GM18498 (cell line): ENCODE results near the gene ZNF823.
"Not testable (repeated sequence)": the region's sequence is repeated elsewhere in the genome, so short reads cannot be mapped to it uniquely, and the experiment has no call there.

ENCODE experiments used
- ATAC-seq: cut with Tn5 transposase; IDR thresholded peaks from one replicate; pipeline ENCODE4 v1.9.1; 2021; ENCODE audit warnings: mild to moderate bottlenecking, moderate library complexity; ENCODE audit not compliant: unreplicated experiment

The ZNF823 gene

DNA sequence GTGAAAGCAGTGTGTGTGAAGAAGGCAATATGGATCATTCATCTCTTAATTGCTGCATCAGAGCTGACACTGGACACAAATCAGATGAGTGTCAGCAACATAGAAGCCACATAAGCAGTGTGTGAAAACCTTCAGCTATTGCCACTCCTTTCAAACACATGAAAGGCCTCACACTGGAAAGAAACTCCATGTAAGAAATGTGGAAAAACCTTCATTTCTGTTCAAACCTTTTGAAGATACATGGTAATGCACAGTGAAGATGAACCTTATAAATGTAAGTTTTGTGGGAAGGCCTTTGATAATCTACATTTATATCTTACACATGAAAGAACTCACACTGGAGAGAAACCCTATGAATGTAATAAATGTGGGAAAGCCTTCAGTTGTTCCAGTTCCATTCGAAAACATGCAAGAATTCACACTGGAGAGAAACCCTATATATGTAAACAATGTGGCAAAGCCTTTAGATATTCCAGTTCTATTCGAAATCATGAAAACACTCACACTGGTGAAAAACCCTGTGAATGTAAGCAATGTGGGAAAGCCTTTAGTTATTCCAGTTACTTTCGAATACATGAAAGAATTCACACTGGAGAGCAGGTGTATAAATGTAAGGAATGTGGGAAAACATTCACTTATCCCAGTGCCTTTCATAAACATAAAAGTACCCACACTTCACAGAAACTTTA is 53.6 kb downstream of the ZNF823 start:
- no peak for ATAC-seq

DNA sequence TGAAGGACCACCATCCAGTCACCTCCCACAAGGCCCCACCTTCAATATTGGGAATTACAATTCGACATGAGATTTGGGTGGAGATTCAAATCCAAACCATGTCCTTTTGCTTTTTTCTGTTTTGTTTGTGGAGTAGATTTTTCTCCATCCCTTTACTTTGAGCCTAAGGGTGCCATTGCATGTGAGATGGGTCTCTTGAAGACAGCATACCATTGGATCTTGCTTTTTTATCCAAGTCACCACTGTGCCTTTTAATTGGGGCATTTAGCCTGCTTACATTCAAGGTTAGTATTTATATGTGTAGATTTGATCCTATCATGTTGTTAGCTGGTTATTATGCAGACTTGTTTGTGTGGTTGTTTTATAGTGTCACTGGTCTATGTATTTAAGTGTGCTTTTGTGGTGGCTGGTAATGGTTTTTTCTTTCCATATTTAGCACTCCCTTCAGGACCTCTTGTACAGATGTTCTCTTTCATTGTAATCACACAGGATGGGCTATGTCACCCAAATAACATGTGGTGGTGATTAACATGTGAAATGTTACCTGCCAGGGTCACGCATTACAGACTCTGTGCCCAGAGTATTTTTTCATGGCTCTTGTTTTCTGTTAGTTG is 58.0 kb downstream of the ZNF823 start:
- ATAC-seq, result no peak

DNA sequence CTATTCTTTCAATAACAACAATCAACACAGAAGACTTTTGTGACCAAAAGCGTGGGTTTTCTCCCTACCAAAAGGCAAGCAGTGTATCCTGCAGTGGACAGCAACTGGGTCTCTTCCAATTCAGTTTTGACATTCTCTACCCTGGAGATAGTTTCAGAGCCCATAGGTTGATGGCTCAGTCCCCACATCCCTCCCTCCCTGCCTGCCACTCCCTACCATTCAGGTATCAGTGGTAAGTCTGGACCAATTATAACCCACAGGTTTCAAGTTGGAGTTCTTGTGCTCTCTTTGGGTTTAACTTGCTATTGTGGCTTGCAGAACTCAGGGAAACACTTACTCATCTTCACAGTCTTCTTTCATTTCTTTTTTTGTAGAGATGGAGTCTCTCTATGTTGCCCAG is 60.2 kb downstream of the ZNF823 start:
- no peak for ATAC-seq

DNA sequence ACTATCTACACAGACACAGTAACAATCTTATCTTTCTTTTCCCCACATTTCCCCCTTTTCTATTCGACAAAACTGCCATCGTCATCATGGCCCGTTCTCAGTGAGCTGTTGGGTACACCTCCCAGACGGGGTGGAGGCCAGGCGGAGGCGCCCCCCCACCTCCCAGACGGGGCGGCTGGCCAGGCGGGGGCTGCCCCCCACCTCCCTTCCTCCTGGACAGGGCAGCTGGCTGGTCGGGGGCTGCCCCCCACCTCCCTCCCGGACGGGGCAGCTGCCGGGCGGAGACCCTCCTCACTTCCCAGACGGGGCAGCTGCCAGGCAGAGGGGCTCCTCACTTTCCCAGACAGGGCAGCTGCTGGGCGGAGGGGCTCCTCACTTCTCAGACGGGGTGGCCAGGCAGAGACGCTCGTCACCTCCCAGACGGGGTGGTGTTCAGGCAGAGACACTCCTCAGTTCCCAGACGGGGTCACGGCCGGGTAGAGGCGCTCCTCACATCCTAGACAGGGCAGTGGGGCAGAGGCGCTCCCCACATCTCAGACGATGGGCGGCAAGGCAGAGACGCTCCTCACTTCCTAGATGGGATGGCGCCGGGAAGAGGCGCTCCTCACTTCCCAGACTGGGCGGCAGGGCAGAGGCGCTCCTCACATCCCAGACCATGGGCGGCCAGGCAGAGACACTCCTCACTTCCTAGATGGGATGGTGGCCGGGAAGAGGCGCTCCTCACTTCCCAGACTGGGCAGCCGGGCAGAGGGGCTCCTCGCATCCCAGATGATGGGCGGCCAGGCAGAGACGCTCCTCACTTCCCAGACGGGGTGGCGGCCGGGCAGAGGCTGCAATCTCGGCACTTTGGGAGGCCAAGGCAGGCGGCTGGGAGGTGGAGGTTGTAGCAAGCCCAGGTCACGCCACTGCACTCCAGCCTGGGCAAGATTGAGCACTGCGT is 61.8 kb downstream of the ZNF823 start:
- not testable (repeated sequence) for ATAC-seq

DNA sequence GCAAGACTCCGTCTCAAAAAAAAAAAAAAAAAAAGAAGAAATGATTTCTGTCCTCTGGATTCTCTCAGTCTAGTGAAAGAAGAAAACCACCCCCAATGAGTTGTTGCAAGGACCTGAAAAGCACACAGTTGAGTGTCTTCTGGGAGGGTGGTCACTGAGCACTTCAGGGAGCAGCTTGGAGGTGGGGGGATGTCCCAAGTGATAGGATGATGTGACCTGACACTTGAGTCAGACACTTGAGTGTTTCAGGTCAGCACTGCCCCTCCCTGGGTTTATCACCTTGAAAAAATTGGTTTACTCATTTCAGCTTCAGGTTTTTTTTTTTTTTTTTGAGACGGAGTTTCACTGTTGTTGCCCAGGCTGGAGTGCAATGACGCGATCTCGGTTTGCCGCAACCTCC is 63.2 kb downstream of the ZNF823 start:
- no peak for ATAC-seq

DNA sequence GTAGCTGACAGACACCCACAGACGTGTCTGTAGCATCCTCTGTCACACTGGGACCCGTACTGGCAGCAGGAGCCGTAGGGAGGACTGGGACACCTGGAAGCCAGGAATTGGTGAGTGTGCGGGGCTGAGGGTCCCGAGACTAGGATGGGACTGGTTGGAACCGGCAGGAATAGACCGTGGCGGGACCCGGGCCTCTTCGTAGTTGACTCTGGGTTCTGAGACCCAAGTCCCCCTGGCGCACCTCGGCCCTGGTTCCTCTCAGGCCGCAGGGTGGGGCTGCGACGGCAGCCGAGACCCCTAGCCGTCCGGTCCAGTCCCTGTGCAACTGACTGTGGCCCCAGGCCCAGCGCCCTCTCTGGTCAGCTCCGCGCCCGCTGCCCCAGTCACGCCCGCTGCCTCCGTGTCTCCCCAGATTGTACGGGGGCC is 64.7 kb downstream of the ZNF823 start:
- ATAC-seq, result no peak

DNA sequence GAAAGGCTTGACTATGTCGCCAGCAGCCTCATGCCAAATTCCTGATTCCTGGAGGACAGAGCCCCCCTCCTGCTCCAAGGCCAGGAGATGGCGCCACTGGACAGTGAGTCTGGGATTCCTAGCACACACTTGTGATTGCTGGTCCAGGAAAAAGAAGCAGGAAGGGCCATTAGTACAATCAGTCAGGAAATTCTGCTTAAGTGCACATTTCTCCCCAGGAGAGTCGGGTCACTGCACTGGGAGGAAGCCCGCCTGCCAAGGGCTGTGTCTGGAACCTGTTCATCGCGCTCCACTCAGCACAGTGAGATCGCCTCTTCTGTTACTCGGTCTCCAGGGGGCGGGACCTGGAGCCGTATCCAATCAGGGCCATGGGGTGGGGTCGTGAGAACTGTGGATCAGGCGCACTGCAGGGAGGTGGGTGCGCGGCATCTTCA is 65.1 kb downstream of the ZNF823 start:
- ATAC-seq, result no peak
